GM18499 (cell line): ENCODE data around the gene RAB11FIP3.
A peak's percentile ranks its signal among the peaks of the same experiment; 100 is the strongest.
"Not testable (repeated sequence)": the region's sequence is repeated elsewhere in the genome, so short reads cannot be mapped to it uniquely, and the experiment has no call there.

ENCODE experiments used
- ATAC-seq: cut with Tn5 transposase; IDR thresholded peaks from one replicate; pipeline ENCODE4 v1.9.1; 2021; ENCODE audit warnings: moderate number of reproducible peaks; ENCODE audit not compliant: insufficient read depth, unreplicated experiment

RAB11FIP3 gene

DNA sequence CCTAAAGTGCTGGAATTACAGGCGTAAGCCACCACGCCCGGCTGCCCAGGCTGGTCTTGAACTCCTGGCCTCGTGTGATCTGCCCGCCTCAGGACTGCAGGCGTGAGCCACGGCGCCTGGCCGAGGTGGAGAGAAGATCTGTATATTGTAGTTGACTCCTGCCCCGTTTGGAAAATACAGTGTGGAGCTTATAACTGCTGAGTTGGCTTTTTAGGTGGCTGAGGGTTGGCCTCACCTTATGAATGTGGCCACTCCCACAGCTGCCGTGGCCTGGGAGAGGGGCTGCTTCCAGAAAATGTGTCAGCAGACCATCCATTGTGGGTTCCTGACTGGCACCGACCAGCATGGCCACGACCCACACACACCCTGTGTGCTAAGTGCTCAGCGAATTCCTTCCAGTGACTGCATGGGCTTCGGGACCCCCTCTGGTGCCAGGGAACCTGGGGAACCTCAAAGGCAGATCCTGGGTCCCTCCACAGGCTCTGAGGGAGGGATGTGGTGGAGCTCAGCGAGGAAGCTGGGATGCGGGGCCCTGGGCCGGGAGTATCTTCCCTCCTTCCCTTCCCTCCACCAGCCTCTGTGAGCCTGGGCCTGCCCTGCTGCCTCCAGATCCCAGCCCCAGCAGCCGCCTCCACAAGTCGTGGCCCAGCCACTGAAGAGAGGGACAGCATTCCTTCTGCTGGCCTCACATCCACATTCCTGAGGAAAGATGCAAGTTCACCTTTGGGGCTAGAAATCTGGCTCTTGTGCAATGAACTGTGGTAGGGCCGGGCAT is 10.9 kb upstream of the RAB11FIP3 start:
- no peak for ATAC-seq

DNA sequence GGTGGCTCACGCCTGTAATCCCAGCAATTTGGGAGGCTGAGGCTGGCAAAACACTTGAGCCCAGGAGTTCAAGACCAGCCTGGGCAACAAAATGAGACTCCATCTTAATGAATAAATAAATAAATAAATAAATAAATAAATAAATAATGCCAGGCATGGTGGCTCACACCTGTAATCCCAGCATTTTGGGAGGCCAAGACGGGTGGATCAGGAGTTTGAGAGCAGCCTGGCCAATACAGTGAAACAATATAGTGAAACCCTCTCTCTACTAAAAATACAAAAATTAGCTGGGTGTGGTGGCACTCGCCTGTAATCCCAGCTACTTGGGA is 10.3 kb upstream of the RAB11FIP3 start:
- not testable (repeated sequence) for ATAC-seq

DNA sequence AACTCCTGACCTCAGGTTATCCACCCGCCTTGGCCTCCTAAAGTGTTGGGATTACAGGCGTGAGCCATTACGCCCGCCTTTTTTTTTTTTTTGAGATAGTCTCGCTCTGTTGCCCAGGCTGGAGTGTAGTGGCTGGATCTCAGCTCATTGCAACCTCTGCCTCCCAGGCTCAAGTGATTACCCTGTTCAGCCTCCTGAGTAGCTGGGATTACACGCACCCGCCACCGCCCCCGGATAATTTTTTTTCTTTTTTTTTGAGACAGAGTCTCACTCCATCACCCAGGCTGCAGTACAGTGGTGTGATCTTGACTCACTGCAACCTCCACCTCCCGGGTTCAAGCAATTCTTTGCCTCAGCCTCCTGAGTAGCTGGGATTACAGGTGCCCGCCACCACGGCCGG is 3.3 kb upstream of the RAB11FIP3 start:
- not testable (repeated sequence) for ATAC-seq

DNA sequence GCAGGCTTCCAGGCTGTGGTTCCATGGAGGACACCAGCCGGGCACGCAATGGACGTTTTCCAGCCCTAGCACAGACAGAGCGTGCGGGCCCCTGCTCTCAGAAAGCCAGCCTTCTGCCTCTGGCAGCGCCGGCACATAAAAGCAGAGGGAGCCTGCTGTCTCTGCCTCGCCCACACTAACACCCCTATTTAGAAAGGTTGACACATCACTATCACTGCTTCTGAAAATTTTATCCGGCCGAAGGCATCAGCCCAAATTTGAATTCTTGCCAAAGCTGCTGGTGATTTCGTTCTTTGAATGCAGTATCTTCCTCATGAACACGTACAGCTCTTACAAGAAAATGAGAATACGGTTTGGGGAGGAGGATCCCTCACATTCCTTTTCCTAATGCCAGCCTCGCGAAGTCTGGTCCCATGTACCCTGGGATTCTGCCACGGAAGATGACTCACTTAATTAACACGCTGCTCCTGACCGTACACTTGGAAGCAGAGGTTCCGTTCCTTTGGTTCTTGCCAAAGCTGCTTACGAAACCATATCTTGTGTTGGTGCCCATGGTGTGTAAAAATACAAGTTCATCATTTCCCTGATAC is 1.3 kb upstream of the RAB11FIP3 start:
- no peak for ATAC-seq

DNA sequence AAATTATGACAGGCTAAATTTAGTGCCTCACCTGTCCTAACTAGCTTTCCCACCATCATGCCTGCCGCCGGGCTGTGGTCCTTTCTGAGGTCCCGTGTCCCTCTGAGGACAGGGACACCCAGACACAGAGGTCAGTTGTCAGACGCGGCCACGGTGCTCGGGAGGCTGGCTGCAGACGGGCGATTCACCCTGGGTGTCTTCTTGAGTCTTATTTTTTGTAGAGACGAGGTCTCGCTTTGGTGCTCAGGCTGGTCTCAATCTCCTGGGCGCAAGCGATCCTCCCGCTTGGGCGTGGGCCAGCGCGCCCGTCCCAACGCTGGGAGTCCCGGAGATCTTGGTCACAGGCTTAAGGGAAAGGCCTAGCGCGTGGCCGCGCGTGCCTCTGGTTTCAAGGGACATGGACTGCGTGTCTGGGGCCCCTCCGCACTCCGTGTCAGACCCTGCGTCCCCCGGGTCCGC is 797 bp upstream of the RAB11FIP3 start:
- ATAC-seq: no peak

DNA sequence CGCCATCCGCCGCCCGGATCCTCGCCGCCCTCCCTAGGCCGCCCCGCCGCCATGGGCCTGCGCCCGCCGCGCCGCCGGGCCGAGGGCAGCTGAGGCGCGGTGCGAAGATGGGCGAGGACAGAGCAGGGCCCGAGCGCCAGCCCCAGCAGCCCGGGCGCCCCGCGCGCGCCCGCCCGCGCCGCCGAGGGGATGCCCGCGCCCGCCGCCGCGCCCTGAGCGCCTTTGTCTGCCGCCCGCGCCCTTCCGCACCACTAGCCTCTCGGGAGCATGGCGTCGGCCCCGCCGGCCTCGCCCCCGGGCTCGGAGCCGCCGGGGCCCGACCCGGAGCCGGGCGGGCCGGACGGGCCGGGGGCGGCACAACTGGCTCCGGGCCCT is 278 bp downstream of the RAB11FIP3 start:
- ATAC-seq: peak; percentile 14

DNA sequence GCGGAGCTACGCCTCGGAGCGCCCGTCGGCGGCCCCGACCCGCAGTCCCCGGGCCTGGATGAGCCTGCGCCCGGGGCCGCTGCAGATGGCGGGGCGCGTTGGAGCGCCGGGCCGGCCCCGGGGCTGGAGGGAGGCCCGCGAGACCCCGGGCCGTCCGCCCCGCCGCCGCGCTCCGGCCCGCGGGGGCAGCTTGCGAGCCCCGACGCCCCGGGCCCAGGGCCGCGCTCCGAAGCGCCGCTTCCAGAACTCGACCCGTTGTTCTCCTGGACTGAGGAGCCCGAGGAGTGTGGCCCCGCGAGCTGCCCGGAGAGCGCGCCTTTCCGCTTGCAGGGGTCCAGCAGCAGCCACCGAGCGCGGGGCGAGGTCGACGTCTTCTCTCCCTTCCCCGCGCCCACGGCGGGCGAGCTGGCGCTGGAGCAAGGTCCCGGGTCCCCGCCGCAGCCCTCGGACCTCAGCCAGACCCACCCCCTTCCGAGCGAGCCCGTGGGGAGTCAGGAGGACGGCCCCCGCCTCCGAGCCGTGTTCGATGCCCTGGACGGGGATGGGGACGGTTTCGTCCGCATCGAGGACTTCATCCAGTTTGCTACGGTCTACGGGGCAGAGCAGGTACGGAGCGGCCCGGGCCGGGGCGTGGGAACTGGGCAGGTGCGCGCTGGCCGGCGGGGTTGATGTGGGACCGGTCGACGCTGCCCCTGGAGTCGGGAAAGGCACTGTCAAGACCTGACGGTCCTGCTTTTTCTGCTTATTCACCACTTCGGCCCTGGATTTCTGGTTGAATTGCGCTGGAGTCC is 861 bp downstream of the RAB11FIP3 start:
- ATAC-seq: no peak

DNA sequence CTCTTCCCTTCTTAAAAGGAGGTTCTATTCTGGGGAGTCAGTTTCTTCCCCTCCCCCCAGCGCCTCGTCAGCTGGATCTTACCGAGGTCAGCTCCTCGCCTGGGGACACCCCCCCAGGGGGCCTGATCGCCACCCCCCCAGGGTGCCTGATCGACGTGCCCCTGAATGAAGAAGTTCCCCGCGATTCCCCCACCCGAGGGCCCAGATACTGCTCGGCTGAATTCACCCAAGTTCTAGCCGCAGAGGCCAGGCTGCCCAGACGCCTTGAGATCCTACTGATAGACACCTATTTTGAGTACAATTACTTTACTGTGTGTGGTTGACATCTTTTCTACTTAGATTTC is 1.4 kb downstream of the RAB11FIP3 start:
- no peak for ATAC-seq

DNA sequence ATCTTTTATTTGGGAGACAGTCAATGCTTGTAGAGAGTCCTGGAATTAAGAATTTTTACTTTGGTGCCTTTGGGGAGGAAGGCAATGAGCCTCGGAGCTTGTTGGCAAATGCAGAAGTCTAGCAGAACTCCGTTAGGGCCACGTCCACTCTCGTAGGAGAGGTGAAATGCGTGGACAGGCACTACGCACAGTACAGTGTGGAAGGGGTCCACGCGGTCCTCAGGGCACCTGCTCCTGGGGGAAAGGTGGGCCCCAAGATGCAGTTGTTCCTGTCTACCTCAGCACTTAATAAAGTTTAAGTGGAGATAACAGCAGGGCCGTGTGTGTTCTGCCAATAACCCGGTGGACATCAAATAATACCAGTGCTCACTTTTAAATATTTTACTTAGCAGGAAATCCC is 1.8 kb downstream of the RAB11FIP3 start:
- no peak for ATAC-seq

DNA sequence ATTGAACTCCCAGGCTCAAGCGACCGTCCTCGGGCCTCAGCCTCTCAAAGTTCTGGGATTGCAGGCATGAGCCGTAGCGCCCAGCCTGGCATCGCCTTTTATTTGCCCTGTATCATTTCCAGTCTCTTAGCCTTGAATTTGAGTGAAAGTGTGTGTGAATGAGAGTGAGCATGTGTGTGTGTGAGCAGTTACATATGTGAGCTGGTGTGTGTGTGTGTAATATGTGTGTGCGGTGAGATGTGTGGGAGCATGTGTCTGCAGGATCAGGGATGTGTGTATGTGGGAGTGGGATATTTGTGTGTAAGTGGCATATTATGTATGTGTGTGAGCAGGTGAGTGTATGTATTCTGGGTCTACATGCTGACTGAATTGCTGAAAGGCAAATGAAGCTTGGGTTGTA is 5.5 kb downstream of the RAB11FIP3 start:
- no peak for ATAC-seq

DNA sequence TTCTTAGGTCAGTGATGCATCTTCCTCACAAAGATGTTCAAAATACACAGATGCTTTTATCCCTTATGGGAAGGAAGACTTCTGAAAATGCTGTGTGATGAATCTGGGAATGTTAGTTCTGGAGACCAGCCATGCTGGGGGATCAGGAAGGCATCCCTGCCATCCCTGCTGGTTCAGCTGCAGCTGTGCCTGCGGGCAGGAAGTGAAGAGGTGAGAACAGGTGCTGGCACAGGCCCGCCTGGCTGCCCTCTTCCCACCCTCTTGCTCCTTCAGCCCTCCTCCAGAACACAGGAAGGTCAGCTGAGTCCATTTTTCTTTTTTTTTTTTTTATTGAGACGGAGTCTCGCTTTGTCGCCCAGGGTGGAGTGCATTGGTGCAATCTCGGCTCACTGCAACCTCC is 15.2 kb downstream of the RAB11FIP3 start:
- no peak for ATAC-seq

DNA sequence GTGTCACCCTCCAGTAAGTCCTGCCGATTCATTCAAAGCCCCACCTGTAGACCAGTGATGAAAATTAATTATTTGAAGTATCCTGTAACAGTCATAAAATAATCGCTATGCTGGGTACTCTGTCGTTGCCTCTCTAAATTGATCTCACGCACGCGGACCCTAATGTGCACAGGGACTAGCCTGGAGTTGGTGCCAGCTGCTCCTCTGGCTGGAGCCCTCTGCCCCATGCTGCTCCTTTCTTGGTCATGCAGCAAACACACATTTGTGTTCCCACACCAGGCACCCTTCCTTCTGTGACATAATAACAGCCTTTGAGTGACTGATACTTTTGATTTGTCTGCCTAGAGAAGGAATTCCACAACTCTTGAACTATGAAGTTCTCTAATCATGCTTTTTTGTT is 16.0 kb downstream of the RAB11FIP3 start:
- no peak for ATAC-seq

DNA sequence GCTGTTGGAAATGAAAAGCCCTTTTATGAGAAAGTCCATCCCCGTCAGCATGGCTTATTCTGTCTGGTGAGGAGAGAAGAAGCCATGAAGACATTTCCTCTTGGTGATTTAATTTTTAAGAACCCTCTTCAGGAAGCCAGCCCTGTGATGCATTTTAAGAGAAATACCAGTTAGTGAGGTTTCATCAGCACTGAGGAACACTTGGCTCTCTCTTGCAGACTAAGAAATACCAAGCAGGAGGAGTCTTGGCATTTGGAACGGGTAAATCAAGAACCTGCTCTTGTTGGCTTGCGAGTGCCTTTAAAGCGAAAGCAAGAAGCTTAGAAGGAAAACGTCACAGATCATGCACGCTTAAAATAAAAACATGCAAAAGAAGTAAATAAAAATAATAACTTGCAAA is 17.5 kb downstream of the RAB11FIP3 start:
- ATAC-seq: no peak

DNA sequence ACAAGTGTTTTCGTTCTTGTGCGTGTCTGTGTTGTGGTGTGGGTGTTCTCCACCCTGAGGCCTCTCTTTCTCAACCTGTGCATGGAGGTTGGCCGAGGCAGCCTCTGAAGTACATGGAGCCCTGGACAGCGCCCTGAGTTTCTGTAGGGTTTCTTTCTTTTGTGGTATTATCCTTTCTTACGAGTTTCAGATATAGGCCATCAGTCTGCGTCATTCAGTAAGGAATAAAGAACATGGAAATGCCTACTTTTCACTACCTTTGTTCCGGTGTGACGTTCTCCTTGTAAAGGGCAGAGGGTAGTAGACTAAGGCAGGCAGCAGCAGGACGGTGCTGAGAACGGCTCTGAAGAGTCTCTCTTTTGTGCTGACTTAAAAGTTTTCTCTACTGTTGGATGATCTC is 18.6 kb downstream of the RAB11FIP3 start:
- ATAC-seq: no peak

DNA sequence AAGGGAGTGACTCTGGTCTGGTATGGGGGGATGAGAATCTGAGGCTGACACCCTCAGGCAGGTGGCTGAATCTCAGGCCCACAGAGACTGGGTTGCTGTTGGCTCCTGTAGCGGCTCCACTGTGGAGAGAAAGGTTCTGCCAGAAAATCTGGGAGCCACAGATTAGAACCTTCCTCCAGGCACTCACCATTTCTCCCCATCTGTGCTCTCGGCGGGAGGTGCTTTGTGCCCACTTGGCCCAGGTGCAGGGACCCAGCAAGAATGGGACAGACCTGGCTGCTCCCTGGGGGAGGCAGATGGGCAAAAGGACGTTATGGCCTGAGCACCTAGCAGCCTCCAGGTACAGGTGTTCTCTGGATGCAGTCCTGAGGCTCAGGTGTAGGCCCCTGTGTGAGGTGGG is 20.1 kb downstream of the RAB11FIP3 start:
- no peak for ATAC-seq

DNA sequence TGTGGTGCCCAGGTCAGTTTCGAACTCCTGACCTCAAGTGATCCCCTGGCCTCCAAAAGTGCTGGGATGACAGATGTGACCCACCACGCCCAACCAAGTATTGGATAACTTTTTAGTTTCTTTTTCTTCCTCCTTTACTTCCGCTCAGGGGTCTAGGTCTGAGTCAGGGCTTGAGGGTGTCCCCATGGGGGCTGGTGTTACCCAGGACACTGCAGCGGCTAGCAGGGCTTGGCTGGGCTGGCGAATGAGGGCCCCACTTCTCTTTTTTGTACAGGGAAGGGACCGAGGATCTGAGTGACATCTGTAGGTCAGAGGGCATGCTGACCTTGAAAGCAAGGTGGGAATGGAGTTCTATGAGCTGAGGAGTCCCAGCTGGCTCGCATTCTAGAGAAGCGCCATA is 24.9 kb downstream of the RAB11FIP3 start:
- ATAC-seq: no peak

DNA sequence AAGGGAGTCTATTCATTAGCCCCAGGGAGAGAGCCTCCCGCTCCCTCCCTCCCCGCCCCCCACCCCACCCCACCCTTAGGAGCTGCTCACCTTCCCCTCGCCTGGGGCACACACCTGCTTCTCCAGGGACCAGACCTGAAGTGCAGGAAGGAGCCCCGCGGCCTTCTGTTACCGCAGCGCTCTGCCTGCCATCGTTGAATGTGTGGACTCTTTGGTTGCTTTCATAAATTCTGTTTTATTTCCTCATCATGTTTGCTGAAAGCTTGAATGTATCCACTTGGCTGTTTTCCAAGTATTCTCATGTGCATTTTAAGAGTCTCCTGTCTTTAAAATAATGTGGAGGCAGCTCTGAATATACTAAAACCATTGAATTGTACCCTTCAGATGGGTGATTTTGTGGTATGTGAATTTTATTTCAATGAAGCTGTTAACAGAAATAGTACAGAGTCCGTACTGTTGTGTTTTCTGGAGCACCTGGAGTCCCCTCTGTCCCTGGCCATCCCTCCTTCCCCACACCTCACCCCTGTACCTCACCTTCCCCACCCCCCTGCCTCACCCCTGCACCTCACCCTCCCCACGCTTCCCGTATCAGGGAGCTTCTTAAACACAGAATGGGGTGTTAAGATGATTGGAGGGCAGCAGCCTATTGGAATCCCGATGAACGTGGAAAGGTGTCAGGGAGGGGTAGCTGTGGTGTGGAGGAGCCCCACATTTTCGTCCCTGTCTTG is 25.5 kb downstream of the RAB11FIP3 start:
- ATAC-seq: no peak

DNA sequence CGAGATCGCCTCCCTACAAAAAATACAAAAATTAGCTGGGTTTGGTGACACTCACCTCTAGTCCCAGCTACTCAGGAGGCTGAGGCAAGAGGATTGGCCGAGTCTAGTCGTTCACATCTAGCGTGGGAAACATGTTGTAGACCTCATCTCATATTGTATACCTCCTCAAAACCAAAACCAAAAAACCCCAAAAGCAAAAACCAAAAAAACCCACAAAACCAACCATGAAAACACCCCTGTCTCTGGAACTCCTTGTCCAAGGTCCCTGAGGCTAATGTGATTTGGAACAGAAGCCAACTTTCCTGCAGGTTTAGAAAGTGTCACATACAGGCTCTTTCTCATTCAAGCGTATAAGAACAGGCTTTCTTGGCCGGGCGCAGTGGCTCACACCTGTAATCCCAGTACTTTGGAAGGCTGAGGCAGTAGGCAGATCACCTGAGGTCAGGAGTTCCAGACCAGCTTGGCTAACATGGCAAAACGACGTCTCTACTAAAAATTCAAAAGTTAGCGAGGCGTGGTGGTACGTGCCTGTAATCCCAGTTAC is 29.0 kb downstream of the RAB11FIP3 start:
- no peak for ATAC-seq

DNA sequence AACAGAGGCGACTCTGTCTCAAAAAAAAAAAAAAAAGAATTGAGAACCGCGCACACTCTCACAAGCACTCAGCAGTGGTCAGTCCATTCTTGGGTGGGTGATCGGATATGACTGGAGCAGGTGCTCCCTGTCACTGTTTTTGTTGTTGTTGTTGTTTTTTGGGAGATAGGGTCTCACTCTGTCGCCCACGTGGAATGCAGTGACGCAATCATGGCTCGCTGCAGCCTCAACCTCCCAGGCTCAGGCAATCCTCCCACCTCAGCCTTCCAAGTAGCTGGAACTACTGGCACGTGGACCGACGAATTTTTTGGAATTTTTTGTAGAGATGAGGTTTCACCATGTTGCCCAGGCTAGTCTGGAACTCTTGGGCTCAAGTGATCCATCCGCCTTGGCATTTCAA is 30.0 kb downstream of the RAB11FIP3 start:
- ATAC-seq: no peak

DNA sequence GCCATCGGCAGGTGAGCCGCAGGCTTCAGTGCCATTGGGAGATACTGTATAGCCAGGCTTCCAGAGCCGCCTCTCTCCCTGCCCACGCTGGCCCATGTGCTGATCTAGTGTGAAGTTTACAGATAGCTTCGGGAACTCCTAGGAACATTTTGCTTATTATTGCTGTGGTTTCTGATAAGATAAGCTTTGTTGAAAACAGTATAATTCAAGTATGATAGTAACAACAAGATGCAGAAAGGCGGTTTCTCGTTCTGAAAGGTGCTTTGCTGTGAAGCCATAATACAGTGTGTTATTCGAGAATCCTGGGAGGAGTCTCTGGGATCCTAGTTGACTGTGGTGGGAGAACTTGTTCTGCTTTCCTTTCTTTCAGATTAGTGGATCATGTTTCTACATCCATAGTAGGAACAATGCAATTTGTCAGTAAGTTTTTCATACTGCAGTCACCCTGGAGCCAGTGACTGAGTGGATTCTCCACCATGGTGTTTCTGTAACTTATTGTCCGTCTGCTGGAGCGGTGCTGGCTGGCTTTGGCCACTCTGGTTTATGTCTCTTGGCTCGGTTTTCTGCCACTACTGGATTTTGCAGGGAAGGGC is 31.5 kb downstream of the RAB11FIP3 start:
- ATAC-seq: no peak
